ENCODE data around the gene PKD1L1. TPM values are rescaled to one million over a fixed set of nuclear protein-coding genes. Genes with fewer than 3 reads are reported as not detected.

PKD1L1 gene
- total and polyA plus RNA-seq, 7 donors = 0.16 to 1.2 (median 0.63) TPM; not detected in 1

DNA sequence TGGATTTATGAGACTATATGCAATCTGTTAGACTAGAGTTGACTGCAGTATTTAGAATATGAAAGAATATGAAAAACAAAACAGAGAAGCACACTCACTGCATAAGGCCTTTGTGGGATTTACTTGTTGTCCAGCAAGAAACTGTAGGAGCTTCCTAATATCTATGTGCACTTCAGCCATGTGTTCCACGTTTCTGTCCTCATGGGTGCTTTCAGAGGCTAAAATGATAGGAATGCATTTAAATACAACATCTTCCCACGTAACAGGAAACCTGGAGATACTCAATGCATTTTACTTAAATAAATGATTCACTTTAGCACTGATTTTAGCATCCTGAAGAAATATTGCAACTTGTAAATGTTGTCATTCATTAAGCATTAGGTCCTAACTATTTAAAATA is 19.4 kb upstream of the PKD1L1 start:
- WGBS, 2 donors = 85 to 88% methylated on average over 2 of the region's 2 CpGs
- no peak for DNase-seq
- intact Hi-C loops (cut with DNase I) = no loop called here
- TF ChIP-seq POLR2AphosphoS5 (IDR thresholded peaks at IDR 0.05) = no peak
- TF ChIP-seq POLR2A (IDR thresholded peaks at IDR 0.05) = no peak
- TF ChIP-seq EP300 (IDR thresholded peaks at IDR 0.05) = no peak
- TF ChIP-seq, protein P1, sequence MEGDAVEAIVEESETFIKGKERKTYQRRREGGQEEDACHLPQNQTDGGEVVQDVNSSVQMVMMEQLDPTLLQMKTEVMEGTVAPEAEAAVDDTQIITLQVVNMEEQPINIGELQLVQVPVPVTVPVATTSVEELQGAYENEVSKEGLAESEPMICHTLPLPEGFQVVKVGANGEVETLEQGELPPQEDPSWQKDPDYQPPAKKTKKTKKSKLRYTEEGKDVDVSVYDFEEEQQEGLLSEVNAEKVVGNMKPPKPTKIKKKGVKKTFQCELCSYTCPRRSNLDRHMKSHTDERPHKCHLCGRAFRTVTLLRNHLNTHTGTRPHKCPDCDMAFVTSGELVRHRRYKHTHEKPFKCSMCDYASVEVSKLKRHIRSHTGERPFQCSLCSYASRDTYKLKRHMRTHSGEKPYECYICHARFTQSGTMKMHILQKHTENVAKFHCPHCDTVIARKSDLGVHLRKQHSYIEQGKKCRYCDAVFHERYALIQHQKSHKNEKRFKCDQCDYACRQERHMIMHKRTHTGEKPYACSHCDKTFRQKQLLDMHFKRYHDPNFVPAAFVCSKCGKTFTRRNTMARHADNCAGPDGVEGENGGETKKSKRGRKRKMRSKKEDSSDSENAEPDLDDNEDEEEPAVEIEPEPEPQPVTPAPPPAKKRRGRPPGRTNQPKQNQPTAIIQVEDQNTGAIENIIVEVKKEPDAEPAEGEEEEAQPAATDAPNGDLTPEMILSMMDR (IDR thresholded peaks at IDR 0.05) = no peak
- Histone ChIP-seq H3K9me3 (no peaks in the 10 kb centered on the region), H3K4me3 (no peak overlapping the region), H3K27me3 (no peaks in the 10 kb centered on the region), H3K36me3 (peaks cover 27 to 90% (median 45%) of the 10 kb centered on the region in 4 donors), H3K27ac (no peak overlapping the region), H3K4me1 (no peaks in the 10 kb centered on the region)

DNA sequence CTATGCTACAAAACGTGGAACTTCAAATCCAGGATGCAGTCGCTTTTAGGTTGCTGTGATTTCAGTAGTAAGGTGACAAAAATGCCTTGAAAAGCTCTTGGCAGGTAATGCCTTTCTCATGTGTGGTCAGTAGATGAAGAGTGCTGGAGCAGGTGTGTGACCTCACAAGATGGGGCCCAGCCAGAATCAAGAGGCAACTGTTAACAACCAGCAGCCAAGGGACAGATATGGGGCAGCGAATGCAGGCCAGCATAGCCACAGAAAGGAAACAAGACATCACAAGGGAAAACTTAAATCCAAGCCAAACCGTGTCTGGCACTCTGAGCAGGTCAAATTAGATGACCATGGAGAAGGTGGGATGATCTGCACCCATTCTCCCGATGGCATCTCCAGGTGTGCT is 18.9 kb upstream of the PKD1L1 start:
- no peak for DNase-seq
- no peaks in the 10 kb centered on the region for H3K4me1 ChIP-seq
- WGBS, 2 donors = 94 to 96% methylated on average over 5 of the region's 5 CpGs
- H3K9me3 ChIP-seq = no peaks in the 10 kb centered on the region
- no peaks in the 10 kb centered on the region for H3K27me3 ChIP-seq
- no peak overlapping the region for H3K27ac ChIP-seq
- no peak overlapping the region for H3K4me3 ChIP-seq
- TF ChIP-seq POLR2AphosphoS5 (IDR thresholded peaks at IDR 0.05) (no peak), EP300 (IDR thresholded peaks at IDR 0.05) (no peak), POLR2A (IDR thresholded peaks at IDR 0.05) (no peak)
- TF ChIP-seq, protein P1 (IDR thresholded peaks at IDR 0.05) = no peak
- H3K36me3 ChIP-seq = peaks cover 30 to 90% (median 47%) of the 10 kb centered on the region in 4 donors
- intact Hi-C loops (cut with DNase I) = no loop called here

DNA sequence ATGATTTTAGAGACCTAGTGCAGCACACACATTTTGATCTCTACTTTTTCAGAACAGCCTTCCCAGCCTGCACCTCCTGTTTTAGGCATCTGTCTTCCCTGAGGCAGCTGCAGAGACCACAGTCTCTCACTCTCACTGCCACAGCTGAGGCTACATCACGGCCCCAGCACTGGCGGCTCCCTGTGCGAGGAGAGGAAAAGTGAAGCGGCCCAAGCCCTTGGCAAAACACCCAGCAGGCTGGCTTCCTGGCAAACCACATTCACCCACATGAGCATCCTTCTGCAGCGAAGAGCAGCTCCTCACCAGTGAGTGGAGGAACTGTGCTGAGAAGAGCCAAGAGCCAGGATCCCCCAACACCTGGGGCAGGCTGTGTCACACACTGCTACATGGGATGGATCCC is 17.2 kb upstream of the PKD1L1 start:
- H3K4me1 ChIP-seq = no peaks in the 10 kb centered on the region
- H3K27ac ChIP-seq = no peak overlapping the region
- H3K27me3 ChIP-seq = no peaks in the 10 kb centered on the region
- no peak for DNase-seq
- H3K36me3 ChIP-seq = peaks cover 30 to 89% (median 52%) of the 10 kb centered on the region in 4 donors
- 87 to 93% methylated on average over 5 of the region's 5 CpGs for WGBS, 2 donors
- no peak overlapping the region for H3K4me3 ChIP-seq
- intact Hi-C loops (cut with DNase I) = no loop called here
- no peak for TF ChIP-seq EP300 (IDR thresholded peaks at IDR 0.05)
- TF ChIP-seq POLR2A (IDR thresholded peaks at IDR 0.05) = no peak
- no peak for TF ChIP-seq POLR2AphosphoS5 (IDR thresholded peaks at IDR 0.05)
- TF ChIP-seq, protein P1 (IDR thresholded peaks at IDR 0.05) = no peak
- no peaks in the 10 kb centered on the region for H3K9me3 ChIP-seq

DNA sequence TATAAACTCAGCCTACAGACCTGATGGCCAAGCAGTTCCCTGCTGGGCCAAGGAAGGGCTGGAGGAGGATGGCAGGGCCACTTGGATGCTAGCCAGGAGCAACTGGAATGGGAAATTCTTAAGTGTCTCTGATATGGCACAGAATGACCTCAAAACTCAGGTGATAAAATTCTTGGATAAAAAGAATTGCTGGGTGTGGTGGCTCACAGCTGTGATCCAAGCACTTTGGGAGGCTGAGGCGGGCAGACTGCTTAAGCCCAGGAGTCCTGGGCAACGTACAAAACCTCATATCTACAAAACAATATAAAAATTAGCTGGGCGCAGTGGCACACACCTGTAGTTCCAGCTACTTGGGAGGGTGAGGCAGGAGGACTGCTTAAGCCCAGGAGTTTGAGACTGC is 14.0 kb upstream of the PKD1L1 start:
- Histone ChIP-seq H3K27me3 (no peaks in the 10 kb centered on the region), H3K36me3 (peaks cover 30 to 67% (median 46%) of the 10 kb centered on the region in 4 donors), H3K4me3 (no peak overlapping the region), H3K27ac (no peak overlapping the region), H3K4me1 (no peaks in the 10 kb centered on the region), H3K9me3 (no peaks in the 10 kb centered on the region)
- WGBS, 2 donors = 16 to 76% methylated on average over 3 of the region's 3 CpGs
- no peak for DNase-seq
- intact Hi-C loops (cut with DNase I) = no loop called here
- TF ChIP-seq POLR2A (IDR thresholded peaks at IDR 0.05) = no peak
- TF ChIP-seq, protein P1 (IDR thresholded peaks at IDR 0.05) = no peak
- TF ChIP-seq EP300 (IDR thresholded peaks at IDR 0.05) = no peak
- no peak for TF ChIP-seq POLR2AphosphoS5 (IDR thresholded peaks at IDR 0.05)

DNA sequence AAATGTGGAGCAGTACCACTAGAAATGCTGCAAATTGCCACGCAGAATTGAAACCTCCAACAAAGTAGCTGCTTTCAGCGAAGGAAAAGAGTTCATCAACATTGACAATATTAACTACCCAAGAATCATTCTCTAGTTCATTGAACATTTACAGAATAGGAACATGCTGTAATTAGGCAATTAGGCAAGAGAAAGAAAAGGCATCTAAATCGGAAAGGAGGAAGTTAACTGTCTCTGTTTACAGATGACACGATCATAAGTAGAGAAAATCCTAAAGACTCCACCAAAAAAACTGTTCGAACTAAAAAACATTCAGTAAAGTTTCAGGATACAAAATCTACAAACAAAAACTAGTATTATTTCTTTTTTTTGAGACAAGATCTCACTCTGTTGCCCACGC is 8.9 kb upstream of the PKD1L1 start:
- Histone ChIP-seq H3K27me3 (no peaks in the 10 kb centered on the region), H3K9me3 (no peaks in the 10 kb centered on the region), H3K4me3 (no peak overlapping the region), H3K27ac (no peak overlapping the region), H3K4me1 (no peaks in the 10 kb centered on the region), H3K36me3 (peaks cover 0 to 47% (median 5%) of the 10 kb centered on the region in 4 donors)
- TF ChIP-seq POLR2A (IDR thresholded peaks at IDR 0.05) (no peak), EP300 (IDR thresholded peaks at IDR 0.05) (no peak), POLR2AphosphoS5 (IDR thresholded peaks at IDR 0.05) (no peak)
- TF ChIP-seq, protein P1 (IDR thresholded peaks at IDR 0.05) = no peak
- intact Hi-C loops (cut with DNase I) = no loop called here
- WGBS, 2 donors = 76 to 81% methylated on average over 6 of the region's 6 CpGs
- no peak for DNase-seq

Data from sigmoid colon (tissue), 7 donors.